Transverse colon (tissue), 4 donors: ENCODE results near the gene HPSE2. TPM values are rescaled to one million over a fixed set of nuclear protein-coding genes. Genes with fewer than 3 reads are reported as not detected.

Source experiments
- DNase-seq: peaks from one replicate; pipeline ENCODE4 v3.0.0-alpha.2; 2019
- H3K27ac ChIP-seq, 4 donors: fragments of 200-600 bp; sonication (generic); 2 replicates each; pipeline ENCODE4 v1.5.1; 2016 to 2018; ENCODE audit warnings: inconsistent platforms in 4 of 4
- H3K27me3 ChIP-seq: fragments of 200-600 bp; sonication (generic); 2 replicates; pipeline ENCODE4 v1.5.1; 2017; ENCODE audit warnings: inconsistent platforms
- H3K36me3 ChIP-seq, 4 donors: fragments of 200-600 bp; sonication (generic); 2 replicates each; pipeline ENCODE4 v1.5.1; 2017 to 2019; ENCODE audit warnings: inconsistent platforms in 4 of 4
- H3K4me1 ChIP-seq, 4 donors: fragments of 200-600 bp; sonication (generic); 2 replicates each; pipeline ENCODE4 v1.5.1; 2017 to 2020; ENCODE audit warnings: inconsistent platforms in 4 of 4
- H3K4me3 ChIP-seq, 4 donors: fragments of 200-600 bp; sonication (generic); 1 replicate in 1 of 4; 2 replicates in 3 of 4; pipeline versions ENCODE4 v1.5.1 to v1.6.1; 2017 to 2019; ENCODE audit warnings: inconsistent platforms in 4 of 4
- H3K9me3 ChIP-seq, 2 donors: fragments of 200-600 bp; sonication (generic); 2 replicates each; pipeline ENCODE4 v1.5.1; 2017 to 2019; ENCODE audit warnings: inconsistent platforms in 2 of 2
- CTCF ChIP-seq, 5 experiments: fragments of 200-600 bp in 3 of 5; fragments of 450-650 bp in 2 of 5; sonication (generic) in 3 of 5; IDR thresholded peaks; 1 replicate in 2 of 5; 2 replicates in 3 of 5; pipeline ENCODE4 v1.5.1; 2016 to 2017; ENCODE audit warnings: antibody characterized with exemption in 5 of 5, inconsistent platforms in 3 of 5, mild to moderate bottlenecking in 2 of 5, moderate library complexity in 1 of 5
- EP300 ChIP-seq: sonication (generic); formaldehyde crosslinking; IDR thresholded peaks from one replicate; pipeline ENCODE4 v1.6.1; 2017; ENCODE audit warnings: antibody characterized with exemption, low read depth
- POLR2A ChIP-seq: fragments of 450-650 bp; IDR thresholded peaks from one replicate; pipeline ENCODE4 v1.6.1; 2016; ENCODE audit warnings: antibody characterized with exemption, mild to moderate bottlenecking, moderate library complexity
- POLR2AphosphoS5 ChIP-seq, 3 donors: sonication (generic); formaldehyde crosslinking; IDR thresholded peaks; one replicate each; pipeline ENCODE4 v1.6.1; 2016; ENCODE audit warnings: antibody characterized with exemption in 3 of 3
- WGBS, 2 donors: methylation state at CpG; one replicate each; pipeline ENCODE4 v1.1.5; 2018; ENCODE audit warnings: low coverage in 1 of 2; 5-methylcytosine and 5-hydroxymethylcytosine counted together
- in situ Hi-C, 4 donors: fragments of 200-750 bp; cut with MboI; loops; one replicate each; pipeline versions ENCODE4 v1.15.0 to v1.15.1; 2017; ENCODE audit warnings: low sequenced_read_pairs in 3 of 4, low pct_ligation_motif_present in 1 of 4, low pct_unique_long_range_greater_than_20kb in 1 of 4
- intact Hi-C: fragments of 100-400 bp; cut with DNase I; formaldehyde crosslinking; loops from one replicate; pipeline ENCODE4 v1.15.1; 2023; ENCODE audit warnings: low total_unique reads
- total RNA-seq, 4 donors: library from RNA; depleted of rRNA; stranded (reverse); fragments of >200 nt; gene quantifications; one replicate each; pipeline ENCODE4 v1.1.0, GENCODE V29; 2016

The HPSE2 gene
- total RNA-seq, 4 donors from 2014 or later = 2.2 to 3.0 TPM; not detected in 2

GRCh38 chr10:98852686-98853085 lies 383.0 kb downstream of the HPSE2 start:
- Histone ChIP-seq H3K9me3 (no peaks in the 10 kb centered on the region), H3K27ac (no peak overlapping the region), H3K4me1 (peaks cover 0 to 16% (median 7%) of the 10 kb centered on the region in 4 donors), H3K36me3 (no peaks in the 10 kb centered on the region), H3K27me3 (no peaks in the 10 kb centered on the region), H3K4me3 (no peak overlapping the region)
- no peak for DNase-seq
- 67 to 82% methylated on average over 1 of the region's 1 CpG for WGBS, 2 donors
- intact Hi-C loops (no loop called here), in situ Hi-C loops (no loop called here)
- TF ChIP-seq POLR2A (no peak), CTCF (IDR thresholded peaks at IDR 0.05) (peak in 1 of 5 experiments; percentile 20)

- in situ Hi-C loops (no loop called here), intact Hi-C loops (no loop called here)
- no peaks in the 10 kb centered on the region for H3K27me3 ChIP-seq
- H3K9me3 ChIP-seq = no peaks in the 10 kb centered on the region
- H3K36me3 ChIP-seq = no peaks in the 10 kb centered on the region
- TF ChIP-seq EP300 (no peak), POLR2A (no peak), POLR2AphosphoS5 (IDR thresholded peaks at IDR 0.05) (peak in 1 of 3 donors; percentile 12), CTCF (IDR thresholded peaks at IDR 0.05) (no peak)
- H3K4me3 ChIP-seq = no peak overlapping the region
- peaks cover 0 to 7% (median under 1%) of the 10 kb centered on the region in 4 donors for H3K4me1 ChIP-seq
- no peak for DNase-seq
- WGBS, 2 donors = 53 to 82% methylated on average over 2 of the region's 2 CpGs
- H3K27ac ChIP-seq = no peak overlapping the region
These were observed 387.3 kb downstream of the HPSE2 start for GRCh38 chr10:98848361-98848760.

- no peaks in the 10 kb centered on the region for H3K27me3 ChIP-seq
- no peak for TF ChIP-seq POLR2A
- no peak for TF ChIP-seq POLR2AphosphoS5 (IDR thresholded peaks at IDR 0.05)
- WGBS, 2 donors = 64 to 66% methylated on average over 2 of the region's 2 CpGs
These were observed 388.9 kb downstream of the HPSE2 start for GRCh38 chr10:98846787-98847186.

GRCh38 chr10:98833542-98833941 lies 402.1 kb downstream of the HPSE2 start:
- TF ChIP-seq EP300 = no peak
- TF ChIP-seq CTCF (IDR thresholded peaks at IDR 0.05) = no peak
- TF ChIP-seq POLR2A = no peak
- TF ChIP-seq POLR2AphosphoS5 (IDR thresholded peaks at IDR 0.05) = no peak
- in situ Hi-C loops = no loop called here
- H3K4me1 ChIP-seq = peaks cover 0 to 16% (median 5%) of the 10 kb centered on the region in 4 donors
- H3K27me3 ChIP-seq = no peaks in the 10 kb centered on the region
- DNase-seq = no peak
- no peaks in the 10 kb centered on the region for H3K36me3 ChIP-seq
- no peak overlapping the region for H3K27ac ChIP-seq
- no peak overlapping the region for H3K4me3 ChIP-seq
- H3K9me3 ChIP-seq = no peaks in the 10 kb centered on the region
- intact Hi-C loops = no loop called here
- WGBS, 2 donors = 67 to 71% methylated on average over 1 of the region's 1 CpG

More at GRCh38 chr10:98846787-98847186, 388.9 kb downstream of the HPSE2 start:
- intact Hi-C loops = no loop called here
- Histone ChIP-seq H3K4me1 (no peaks in the 10 kb centered on the region), H3K4me3 (no peak overlapping the region), H3K9me3 (no peaks in the 10 kb centered on the region), H3K36me3 (no peaks in the 10 kb centered on the region), H3K27ac (no peak overlapping the region)
- DNase-seq = no peak
- in situ Hi-C loops = no loop called here

- in situ Hi-C loops = no loop called here
- TF ChIP-seq POLR2A (no peak), CTCF (IDR thresholded peaks at IDR 0.05) (no peak), EP300 (no peak), POLR2AphosphoS5 (IDR thresholded peaks at IDR 0.05) (no peak)
- no peaks in the 10 kb centered on the region for H3K9me3 ChIP-seq
- no peak for DNase-seq
- intact Hi-C loops = no loop called here
- H3K4me1 ChIP-seq = peaks cover 0 to 16% (median 5%) of the 10 kb centered on the region in 4 donors
- no peaks in the 10 kb centered on the region for H3K36me3 ChIP-seq
- H3K27me3 ChIP-seq = no peaks in the 10 kb centered on the region
- H3K27ac ChIP-seq = no peak overlapping the region
- 66 to 73% methylated on average over 2 of the region's 2 CpGs for WGBS, 2 donors
- H3K4me3 ChIP-seq = no peak overlapping the region
These were observed 402.9 kb downstream of the HPSE2 start for GRCh38 chr10:98832738-98833137.
